Activated CD8-positive, alpha-beta memory T cell treated with anti-CD3 and anti-CD28 coated beads for 36 hours (primary cell): ENCODE data around the gene FBXW4. TPM values are rescaled to one million over a fixed set of nuclear protein-coding genes. Genes with fewer than 3 reads are reported as not detected.

Experiments
- CTCF ChIA-PET: fragments of 350-600 bp; sonication (Branson Sonifier 250); formaldehyde crosslinking; loops from one replicate; lab custom pipeline; 2021; ENCODE audit warnings: antibody characterized with exemption; lab: Charles Lee
- POLR2A ChIA-PET: fragments of 350-600 bp; sonication (Branson Sonifier 250); formaldehyde crosslinking; loops from one replicate; lab custom pipeline; 2021; ENCODE audit warnings: antibody characterized with exemption; lab: Charles Lee
- total RNA-seq, 2 experiments: library from RNA; stranded (reverse); gene quantifications; one replicate each; pipeline ENCODE4 v1.2.3, GENCODE V29; 2021

FBXW4 gene
- total RNA-seq, 2 experiments from 2014 or later = 35.3 to 36.3 TPM

- ChIA-PET POLR2A (no interaction called here), CTCF (interaction anchor here (0.6 to 1.1 kb wide), 2 partner anchors 159 to 189 kb away, joined by 3 to 5 read pairs; no protein-coding TSS in a partner anchor)
Observed at GRCh38 chr10:101630633-101630920, 64.4 kb downstream of the FBXW4 start.

- ChIA-PET CTCF (interaction anchor here (1.1 kb wide), 1 partner anchor 160 kb away, joined by 5 read pairs; no protein-coding TSS in a partner anchor), POLR2A (no interaction called here)
Observed at GRCh38 chr10:101629837-101630632, 64.9 kb downstream of the FBXW4 start.

- CTCF ChIA-PET = no interaction called here
- POLR2A ChIA-PET = no interaction called here
Observed at GRCh38 chr10:101625821-101626412, 69.1 kb downstream of the FBXW4 start.

- CTCF ChIA-PET = no interaction called here
- POLR2A ChIA-PET = no interaction called here
Observed at GRCh38 chr10:101624526-101625102, 70.4 kb downstream of the FBXW4 start.

- ChIA-PET CTCF (no interaction called here), POLR2A (no interaction called here)
Observed at GRCh38 chr10:101623528-101623927, 71.4 kb downstream of the FBXW4 start.

GRCh38 chr10:101619983-101620382 lies 75.0 kb downstream of the FBXW4 start:
- CTCF ChIA-PET = no interaction called here
- POLR2A ChIA-PET = no interaction called here

- CTCF ChIA-PET = no interaction called here
- POLR2A ChIA-PET = no interaction called here
Observed at GRCh38 chr10:101618871-101619270, 76.1 kb downstream of the FBXW4 start.

GRCh38 chr10:101617824-101618568 lies 77.0 kb downstream of the FBXW4 start:
- CTCF ChIA-PET = no interaction called here
- POLR2A ChIA-PET = no interaction called here

GRCh38 chr10:101617102-101617823 lies 77.7 kb downstream of the FBXW4 start:
- ChIA-PET CTCF (no interaction called here), POLR2A (no interaction called here)

- CTCF ChIA-PET = no interaction called here
Observed at GRCh38 chr10:101616415-101617101, 78.4 kb downstream of the FBXW4 start.

GRCh38 chr10:101615525-101616116 lies 79.3 kb downstream of the FBXW4 start:
- ChIA-PET POLR2A (no interaction called here), CTCF (no interaction called here)

More at GRCh38 chr10:101616415-101617101, 78.4 kb downstream of the FBXW4 start:
- POLR2A ChIA-PET = no interaction called here

GRCh38 chr10:101614663-101615524 lies 80.1 kb downstream of the FBXW4 start:
- ChIA-PET CTCF (no interaction called here), POLR2A (no interaction called here)

- ChIA-PET POLR2A (no interaction called here), CTCF (no interaction called here)
Observed at GRCh38 chr10:101613646-101614045, 81.3 kb downstream of the FBXW4 start.

GRCh38 chr10:101612872-101613271 lies 82.1 kb downstream of the FBXW4 start:
- CTCF ChIA-PET = no interaction called here
- POLR2A ChIA-PET = no interaction called here

GRCh38 chr10:101612086-101612485 lies 82.9 kb downstream of the FBXW4 start:
- CTCF ChIA-PET = no interaction called here
- POLR2A ChIA-PET = no interaction called here

- ChIA-PET POLR2A (no interaction called here), CTCF (interaction anchor here (1.0 to 1.6 kb wide), 2 partner anchors 9 to 170 kb away, joined by 3 to 7 read pairs; no protein-coding TSS in a partner anchor)
Observed at GRCh38 chr10:101611096-101611905, 83.7 kb downstream of the FBXW4 start.

- ChIA-PET CTCF (interaction anchor here (0.6 kb wide), 1 partner anchor 1183 kb away, joined by 3 read pairs; no protein-coding TSS in a partner anchor), POLR2A (no interaction called here)
Observed at GRCh38 chr10:101609481-101609880, 85.5 kb downstream of the FBXW4 start.
